ENCODE measurements around the gene TMEM151B.
A peak's percentile ranks its signal among the peaks of the same experiment; 100 is the strongest.
"Not testable (repeated sequence)": the region's sequence is repeated elsewhere in the genome, so short reads cannot be mapped to it uniquely, and the experiment has no call there.

Gene TMEM151B

GRCh38 chr6:44269921-44270525 lies at the start of gene TMEM151B:
Gene TMEM151B (plus strand): TSS chr6:44270450. CDS start chr6:44270743, 293 bp downstream.
- DNase-seq (ENCODE audit: low read depth) = no peak

GRCh38 chr6:44220913-44221290 lies 49.3 kb upstream of the TMEM151B start:
- DNase-seq (ENCODE audit: low read depth) = no peak

- DNase-seq (ENCODE audit: low read depth) = peak; percentile 56
Observed at GRCh38 chr6:44221291-44221960, 48.8 kb upstream of the TMEM151B start.

- DNase-seq (ENCODE audit: low read depth) = no peak
Observed at GRCh38 chr6:44221961-44222335, 48.3 kb upstream of the TMEM151B start.

- DNase-seq (ENCODE audit: low read depth) = no peak
Observed at GRCh38 chr6:44222486-44223318, 47.5 kb upstream of the TMEM151B start.

- peak; percentile 75 for DNase-seq (ENCODE audit: low read depth)
Observed at GRCh38 chr6:44223319-44224028, 46.8 kb upstream of the TMEM151B start, which contains the start of gene SLC29A1. Gene SLC29A1 (plus strand): TSS chr6:44223595. CDS start chr6:44227314, 3,719 bp downstream.

GRCh38 chr6:44224029-44224964 lies 46.0 kb upstream of the TMEM151B start:
- no peak for DNase-seq (ENCODE audit: low read depth)

- DNase-seq (ENCODE audit: low read depth) = no peak
Observed at GRCh38 chr6:44224965-44225305, 45.3 kb upstream of the TMEM151B start.

- DNase-seq (ENCODE audit: low read depth) = no peak
Observed at GRCh38 chr6:44225579-44226325, 44.5 kb upstream of the TMEM151B start.

- no peak for DNase-seq (ENCODE audit: low read depth)
Observed at GRCh38 chr6:44226368-44227147, 43.7 kb upstream of the TMEM151B start.

GRCh38 chr6:44227148-44227793 lies 43.0 kb upstream of the TMEM151B start:
- DNase-seq (ENCODE audit: low read depth) = no peak

GRCh38 chr6:44228031-44228430 lies 42.2 kb upstream of the TMEM151B start:
- no peak for DNase-seq (ENCODE audit: low read depth)

- no peak for DNase-seq (ENCODE audit: low read depth)
Observed at GRCh38 chr6:44228433-44228832, 41.8 kb upstream of the TMEM151B start.

- no peak for DNase-seq (ENCODE audit: low read depth)
Observed at GRCh38 chr6:44228836-44229235, 41.4 kb upstream of the TMEM151B start.

GRCh38 chr6:44229376-44230033 lies 40.7 kb upstream of the TMEM151B start:
- DNase-seq (ENCODE audit: low read depth) = no peak

- DNase-seq (ENCODE audit: low read depth) = no peak
Observed at GRCh38 chr6:44230034-44230675, 40.1 kb upstream of the TMEM151B start.

- DNase-seq (ENCODE audit: low read depth) = not testable (repeated sequence)
Observed at GRCh38 chr6:44231426-44231825, 38.8 kb upstream of the TMEM151B start.
